ENCODE measurements around the gene SOX21. TPM values are rescaled to one million over a fixed set of nuclear protein-coding genes. Genes with fewer than 3 reads are reported as not detected.

SOX21 gene
- total and polyA plus RNA-seq, 3 experiments from 2014 or later = not detected

- ChIA-PET CTCF (no interaction called here), POLR2A (no interaction called here)
- H3K27ac Mint-ChIP-seq = no peak overlapping the region
- H3K4me1 Mint-ChIP-seq = peaks cover 9 to 28% (median 23%) of the 10 kb centered on the region in 3 donors
- no peak overlapping the region for H3K4me3 Mint-ChIP-seq
- Histone ChIP-seq H3K27ac (ENCODE audit: low read depth, low read length) (no peak overlapping the region), H3K4me3 (ENCODE audit: low read length) (no peak overlapping the region), H3K9me3 (ENCODE audit: low read length) (no peaks in the 10 kb centered on the region), H3K36me3 (ENCODE audit: insufficient read depth, low read length) (no peaks in the 10 kb centered on the region), H3K4me1 (ENCODE audit: insufficient read depth, low read length) (peaks cover 13% of the 10 kb centered on the region), H3K27me3 (ENCODE audit: insufficient read depth, low read length, poor library complexity, severe bottlenecking) (peaks cover 71% of the 10 kb centered on the region)
- H3K36me3 Mint-ChIP-seq = peaks cover 0 to 2% (median 0%) of the 10 kb centered on the region in 3 donors
- H3K27me3 Mint-ChIP-seq = peaks cover 82% of the 10 kb centered on the region in 2 donors
- DNase-seq = no peak
- H3K9me3 Mint-ChIP-seq = peaks cover 5 to 22% (median 16%) of the 10 kb centered on the region in 5 donors
Measured at GRCh38 chr13:94706843-94707399, 5.4 kb downstream of the SOX21 start.

GRCh38 chr13:94706101-94706842 is 6.1 kb downstream of the SOX21 start:
- H3K27me3 ChIP-seq (ENCODE audit: insufficient read depth, low read length, poor library complexity, severe bottlenecking) = peaks cover 77% of the 10 kb centered on the region
- peak overlapping the region in 1 of 8 donors; percentile 50 for H3K27ac Mint-ChIP-seq
- H3K4me1 Mint-ChIP-seq = peaks cover 9 to 28% (median 23%) of the 10 kb centered on the region in 3 donors
- POLR2A ChIA-PET = no interaction called here
- no peaks in the 10 kb centered on the region for H3K36me3 ChIP-seq (ENCODE audit: insufficient read depth, low read length)
- H3K4me3 ChIP-seq (ENCODE audit: low read length) = no peak overlapping the region
- peaks cover 0 to 2% (median 0%) of the 10 kb centered on the region in 3 donors for H3K36me3 Mint-ChIP-seq
- no peak overlapping the region for H3K27ac ChIP-seq (ENCODE audit: low read depth, low read length)
- peaks cover 5 to 25% (median 17%) of the 10 kb centered on the region in 5 donors for H3K9me3 Mint-ChIP-seq
- DNase-seq = no peak
- CTCF ChIA-PET = no interaction called here
- peaks cover 89% of the 10 kb centered on the region in 2 donors for H3K27me3 Mint-ChIP-seq
- no peak overlapping the region for H3K4me3 Mint-ChIP-seq
- H3K9me3 ChIP-seq (ENCODE audit: low read length) = no peaks in the 10 kb centered on the region
- H3K4me1 ChIP-seq (ENCODE audit: insufficient read depth, low read length) = peaks cover 13% of the 10 kb centered on the region

GRCh38 chr13:94705081-94706030 is 7.0 kb downstream of the SOX21 start:
- ChIA-PET POLR2A (no interaction called here), CTCF (no interaction called here)
- peaks cover 87 to 92% of the 10 kb centered on the region in 2 donors for H3K27me3 Mint-ChIP-seq
- Histone ChIP-seq H3K36me3 (ENCODE audit: insufficient read depth, low read length) (no peaks in the 10 kb centered on the region), H3K4me3 (ENCODE audit: low read length) (no peak overlapping the region), H3K27ac (ENCODE audit: low read depth, low read length) (no peak overlapping the region), H3K4me1 (ENCODE audit: insufficient read depth, low read length) (peaks cover 13% of the 10 kb centered on the region), H3K9me3 (ENCODE audit: low read length) (no peaks in the 10 kb centered on the region), H3K27me3 (ENCODE audit: insufficient read depth, low read length, poor library complexity, severe bottlenecking) (peaks cover 82% of the 10 kb centered on the region)
- peaks cover 6 to 24% (median 18%) of the 10 kb centered on the region in 3 donors for H3K4me1 Mint-ChIP-seq
- no peak overlapping the region for H3K27ac Mint-ChIP-seq
- H3K9me3 Mint-ChIP-seq = peaks cover 5 to 25% (median 18%) of the 10 kb centered on the region in 5 donors
- no peak overlapping the region for H3K4me3 Mint-ChIP-seq
- H3K36me3 Mint-ChIP-seq = peaks cover 0 to 2% (median 0%) of the 10 kb centered on the region in 3 donors
- no peak for DNase-seq

- H3K36me3 ChIP-seq (ENCODE audit: insufficient read depth, low read length) = no peaks in the 10 kb centered on the region
- no peak overlapping the region for H3K27ac Mint-ChIP-seq
- H3K27ac ChIP-seq (ENCODE audit: low read depth, low read length) = no peak overlapping the region
- peaks cover 0 to 2% (median 0%) of the 10 kb centered on the region in 3 donors for H3K36me3 Mint-ChIP-seq
- ChIA-PET CTCF (no interaction called here), POLR2A (no interaction called here)
- no peak overlapping the region for H3K4me3 ChIP-seq (ENCODE audit: low read length)
- DNase-seq = no peak
- H3K9me3 Mint-ChIP-seq = peaks cover 5 to 26% (median 18%) of the 10 kb centered on the region in 5 donors
- H3K27me3 ChIP-seq (ENCODE audit: insufficient read depth, low read length, poor library complexity, severe bottlenecking) = peaks cover 87% of the 10 kb centered on the region
- peaks cover 3 to 16% (median 15%) of the 10 kb centered on the region in 3 donors for H3K4me1 Mint-ChIP-seq
- peaks cover 91 to 96% of the 10 kb centered on the region in 2 donors for H3K27me3 Mint-ChIP-seq
- H3K4me1 ChIP-seq (ENCODE audit: insufficient read depth, low read length) = peaks cover 13% of the 10 kb centered on the region
- no peak overlapping the region for H3K4me3 Mint-ChIP-seq
- no peaks in the 10 kb centered on the region for H3K9me3 ChIP-seq (ENCODE audit: low read length)
Measured at GRCh38 chr13:94704377-94705080, 7.8 kb downstream of the SOX21 start.

- H3K27me3 ChIP-seq (ENCODE audit: insufficient read depth, low read length, poor library complexity, severe bottlenecking) = peaks cover 82% of the 10 kb centered on the region
- H3K4me1 Mint-ChIP-seq = peaks cover 3 to 16% (median 15%) of the 10 kb centered on the region in 3 donors
- ChIA-PET POLR2A (no interaction called here), CTCF (no interaction called here)
- no peak overlapping the region for H3K27ac ChIP-seq (ENCODE audit: low read depth, low read length)
- peaks cover 13% of the 10 kb centered on the region for H3K4me1 ChIP-seq (ENCODE audit: insufficient read depth, low read length)
- peaks cover 0 to 2% (median 0%) of the 10 kb centered on the region in 3 donors for H3K36me3 Mint-ChIP-seq
- peaks cover 93 to 95% of the 10 kb centered on the region in 2 donors for H3K27me3 Mint-ChIP-seq
- H3K4me3 Mint-ChIP-seq = peak overlapping the region in 1 of 7 donors; percentile 38
- no peak overlapping the region for H3K4me3 ChIP-seq (ENCODE audit: low read length)
- H3K36me3 ChIP-seq (ENCODE audit: insufficient read depth, low read length) = no peaks in the 10 kb centered on the region
- peaks cover 3 to 23% (median 14%) of the 10 kb centered on the region in 5 donors for H3K9me3 Mint-ChIP-seq
- DNase-seq = no peak
- H3K27ac Mint-ChIP-seq = peak overlapping the region in 1 of 8 donors; percentile 23
- H3K9me3 ChIP-seq (ENCODE audit: low read length) = no peaks in the 10 kb centered on the region
Measured at GRCh38 chr13:94703721-94704314, 8.5 kb downstream of the SOX21 start.

GRCh38 chr13:94703271-94703670 is 9.1 kb downstream of the SOX21 start:
- H3K27me3 ChIP-seq (ENCODE audit: insufficient read depth, low read length, poor library complexity, severe bottlenecking) = peaks cover 76% of the 10 kb centered on the region
- H3K27ac ChIP-seq (ENCODE audit: low read depth, low read length) = no peak overlapping the region
- CTCF ChIA-PET = no interaction called here
- H3K4me3 ChIP-seq (ENCODE audit: low read length) = no peak overlapping the region
- Mint-ChIP-seq H3K27me3 (peaks cover 92 to 95% of the 10 kb centered on the region in 2 donors), H3K36me3 (peaks cover 0 to 2% (median 0%) of the 10 kb centered on the region in 3 donors), H3K4me1 (peaks cover 3 to 12% (median 12%) of the 10 kb centered on the region in 3 donors), H3K27ac (peak overlapping the region in 1 of 8 donors; percentile 23), H3K9me3 (peaks cover 0 to 19% (median 14%) of the 10 kb centered on the region in 5 donors), H3K4me3 (peak overlapping the region in 1 of 7 donors; percentile 38)
- DNase-seq = no peak
- no peaks in the 10 kb centered on the region for H3K9me3 ChIP-seq (ENCODE audit: low read length)
- H3K4me1 ChIP-seq (ENCODE audit: insufficient read depth, low read length) = peaks cover 11% of the 10 kb centered on the region
- H3K36me3 ChIP-seq (ENCODE audit: insufficient read depth, low read length) = no peaks in the 10 kb centered on the region
- POLR2A ChIA-PET = no interaction called here

Measured in CD8-positive, alpha-beta memory T cell (primary cell).